GM10248 (cell line): ENCODE measurements around the gene BANP.
"Not testable (repeated sequence)": the region's sequence is repeated elsewhere in the genome, so short reads cannot be mapped to it uniquely, and the experiment has no call there.

Source experiments
- CTCF ChIA-PET: fragments of 300-600 bp; sonication (Branson Sonifier 250); formaldehyde crosslinking; extraction: SDS; loops from one replicate; lab custom pipeline; 2021; ENCODE audit warnings: antibody characterized with exemption; lab: Yijun Ruan, JAX
- POLR2A ChIA-PET: fragments of 350-650 bp; sonication (Branson Sonifier 250); formaldehyde crosslinking; extraction: SDS; loops from one replicate; lab custom pipeline; 2020; ENCODE audit warnings: antibody characterized with exemption; lab: Yijun Ruan, JAX
- DNase-seq: peaks from one replicate; pipeline ENCODE4 v3.0.0; 2012; ENCODE audit errors: extremely low spot score
- CTCF ChIP-seq: IDR thresholded peaks from 2 replicates; pipeline ENCODE4 v1.5.1; 2012; ENCODE audit warnings: mild to moderate bottlenecking, low read depth; ENCODE audit errors: extremely low read depth, missing control alignments, control extremely low read depth

Gene BANP

GRCh38 chr16:88038526-88038908 is 87.3 kb downstream of the BANP start:
- POLR2A ChIA-PET, CTCF ChIA-PET, DNase-seq: not testable (repeated sequence)

DNA sequence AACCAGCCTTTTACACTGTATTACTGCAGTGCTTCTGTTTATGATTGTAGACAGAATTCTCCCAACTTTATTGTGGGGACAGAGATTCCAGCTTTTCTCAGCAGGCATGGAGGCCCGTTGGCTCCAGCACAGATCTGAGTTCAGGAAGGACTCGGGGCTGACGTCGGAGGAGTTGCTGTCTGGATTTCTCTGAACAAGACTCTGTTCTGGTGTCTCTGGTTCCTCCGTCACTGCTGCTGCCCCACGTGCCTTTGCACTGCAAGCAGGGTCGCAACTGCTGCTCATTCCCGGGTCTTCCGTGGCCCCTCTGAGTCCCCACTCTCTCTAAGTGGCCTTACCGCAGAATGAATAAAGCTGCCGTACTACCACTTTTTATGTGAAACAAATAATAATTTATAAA is 88.4 kb downstream of the BANP start:
- POLR2A ChIA-PET = no interaction called here
- TF ChIP-seq CTCF = no peak
- no peak for DNase-seq
- CTCF ChIA-PET = no interaction called here

DNA sequence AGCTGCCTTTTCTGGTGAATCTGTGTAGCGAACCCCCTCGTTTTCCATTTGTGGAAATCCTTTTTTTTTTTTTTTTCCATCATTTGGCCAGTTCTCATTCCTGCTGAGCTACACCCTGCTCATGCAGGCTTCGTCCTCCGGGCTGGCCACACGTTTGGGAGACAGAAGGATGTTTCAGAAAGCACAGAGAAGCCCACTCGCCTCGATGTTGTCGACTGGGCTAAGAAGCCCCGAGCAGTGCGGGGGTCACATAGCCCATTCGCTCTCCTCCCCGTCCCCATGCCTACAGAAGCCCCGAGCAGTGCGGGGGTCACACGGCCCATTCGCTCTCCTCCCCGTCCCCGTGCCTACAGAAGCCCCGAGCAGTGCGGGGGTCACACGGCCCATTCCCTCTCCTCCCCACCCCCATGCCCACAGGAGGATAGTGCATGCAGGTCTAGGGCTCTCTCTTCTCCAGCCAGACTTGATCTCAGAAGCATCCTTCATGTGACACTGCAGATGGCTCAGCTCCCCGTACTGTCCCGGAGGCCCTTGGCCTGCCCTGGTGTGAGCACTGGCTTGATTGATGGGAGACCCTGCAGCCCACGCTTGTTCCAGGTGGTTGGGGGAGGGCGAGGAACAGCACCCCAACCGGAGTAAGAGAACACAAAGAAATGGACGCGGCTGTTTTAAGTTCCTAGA is 89.1 kb downstream of the BANP start:
- POLR2A ChIA-PET, DNase-seq, CTCF ChIA-PET: not testable (repeated sequence)

- POLR2A ChIA-PET, CTCF ChIA-PET: not testable (repeated sequence)
These were observed 89.6 kb downstream of the BANP start for GRCh38 chr16:88040877-88041244.

GRCh38 chr16:88041506-88041905 is 90.3 kb downstream of the BANP start:
- CTCF ChIA-PET, POLR2A ChIA-PET, DNase-seq: not testable (repeated sequence)

More at GRCh38 chr16:88040877-88041244, 89.6 kb downstream of the BANP start:
- not testable (repeated sequence) for DNase-seq

DNA sequence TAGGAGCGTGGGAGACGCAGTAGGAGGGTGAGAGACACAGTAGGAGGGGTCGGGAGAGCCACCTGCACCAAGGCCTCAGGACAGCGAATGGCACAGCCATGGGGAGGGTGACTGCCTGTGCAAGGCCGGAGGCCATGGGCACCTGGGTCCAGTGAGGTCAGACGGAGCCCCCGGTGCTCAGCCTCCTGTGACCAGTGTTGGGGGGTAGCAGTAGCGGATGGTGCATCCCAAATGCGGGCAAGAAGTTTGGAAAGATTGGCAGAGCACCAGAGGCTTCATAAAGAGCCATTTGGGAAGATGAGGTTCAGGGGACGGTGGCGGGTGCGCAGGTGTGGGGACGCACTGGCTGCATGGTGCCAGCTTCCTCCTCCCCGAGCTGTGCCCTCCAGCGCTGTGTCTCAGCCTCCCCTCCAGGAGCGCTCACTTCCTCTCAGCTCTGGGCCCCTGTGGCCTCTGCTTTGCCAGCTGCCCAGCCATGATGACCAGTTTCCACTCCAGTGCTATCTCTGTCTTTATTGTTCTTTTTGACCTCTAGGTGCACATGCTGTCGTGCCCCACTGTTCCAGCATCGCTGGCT is 90.8 kb downstream of the BANP start:
- DNase-seq, CTCF ChIA-PET, POLR2A ChIA-PET: not testable (repeated sequence)

DNA sequence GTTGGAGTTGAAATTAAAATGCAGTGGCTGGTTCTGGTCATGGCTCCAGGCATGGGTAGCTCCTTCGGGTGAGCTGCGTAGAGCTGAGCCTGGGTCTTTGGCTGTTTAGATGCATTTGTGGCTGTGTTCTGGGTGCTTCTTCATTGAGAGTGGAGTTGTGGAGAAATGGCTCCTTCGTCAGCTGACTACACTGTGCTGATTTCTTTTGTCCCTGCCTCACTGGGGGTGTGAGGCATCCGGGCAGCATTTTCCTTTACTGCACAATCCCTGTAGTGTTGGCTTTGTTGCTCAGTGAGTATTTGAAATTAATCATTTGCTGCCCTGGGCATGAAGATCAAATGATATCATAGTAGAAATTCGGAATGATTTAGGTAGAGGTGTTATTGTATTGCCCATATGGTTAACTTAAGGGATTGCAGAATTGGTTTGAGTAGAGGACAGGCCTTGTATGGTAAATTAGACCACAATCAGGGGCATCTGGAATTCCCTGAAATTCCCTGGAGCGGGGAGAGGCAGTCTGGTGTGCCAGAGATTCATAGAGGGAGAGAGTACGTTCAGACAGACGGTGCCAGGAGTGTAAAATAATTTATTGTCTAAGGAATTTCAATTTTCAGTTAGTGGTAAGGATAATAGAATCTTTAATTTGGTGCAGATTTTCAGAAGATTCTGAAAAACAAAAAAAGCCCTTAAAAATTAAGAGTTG is 92.1 kb downstream of the BANP start:
- DNase-seq, POLR2A ChIA-PET: not testable (repeated sequence)
- CTCF ChIA-PET = interaction anchor here (1.5 kb wide), 1 partner anchor 10 kb away, joined by 4 read pairs; no protein-coding TSS in a partner anchor

GRCh38 chr16:88044121-88044581 is 92.9 kb downstream of the BANP start:
- CTCF ChIA-PET = interaction anchor here (1.5 kb wide), 1 partner anchor 10 kb away, joined by 4 read pairs; no protein-coding TSS in a partner anchor
- POLR2A ChIA-PET = not testable (repeated sequence)
- DNase-seq = peak; percentile 63

DNA sequence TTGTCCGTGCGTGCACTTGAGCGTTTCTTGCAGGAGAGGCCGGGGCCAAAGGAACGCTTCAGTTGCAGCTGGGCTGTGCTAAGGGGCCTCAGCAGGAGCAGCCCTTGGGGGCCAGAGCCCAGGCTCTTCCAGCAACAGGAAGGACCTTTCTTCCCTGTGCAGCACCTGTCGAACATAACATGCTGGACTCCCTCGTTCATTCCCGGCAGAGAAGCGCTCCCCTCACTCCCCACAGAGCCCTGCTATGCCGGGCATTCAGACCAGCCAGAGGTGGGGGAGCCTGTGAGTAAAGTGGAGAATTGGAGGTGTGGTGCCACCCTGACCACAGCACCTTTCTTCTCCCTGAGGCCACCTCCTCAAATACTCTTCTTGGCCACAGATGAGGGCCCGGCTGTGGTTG is 94.1 kb downstream of the BANP start:
- CTCF ChIA-PET, POLR2A ChIA-PET, DNase-seq: not testable (repeated sequence)

- no peak for TF ChIP-seq CTCF
- ChIA-PET POLR2A (no interaction called here), CTCF (no interaction called here)
- DNase-seq = peak; percentile 86
These were observed 94.6 kb downstream of the BANP start for GRCh38 chr16:88045820-88046303.

DNA sequence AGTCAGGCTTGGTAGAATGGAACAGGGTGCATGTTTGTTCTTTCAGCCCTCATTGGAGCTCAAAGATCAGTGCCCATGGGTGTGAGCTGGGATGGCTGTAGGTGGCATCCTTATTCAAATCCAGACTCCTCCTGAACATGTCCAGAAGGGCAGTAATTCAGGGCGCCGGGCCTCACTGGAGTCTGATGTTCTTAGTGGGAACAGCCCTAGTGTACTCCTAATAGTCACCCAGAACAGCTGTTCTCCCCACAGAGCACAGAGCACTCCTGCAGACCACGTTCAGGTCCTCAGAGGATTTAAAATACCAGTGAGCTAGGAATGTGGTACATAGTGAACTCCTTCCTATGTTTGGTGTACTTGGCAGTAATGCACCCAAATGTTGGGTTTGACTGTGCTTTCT is 96.2 kb downstream of the BANP start:
- DNase-seq = no peak
- ChIA-PET POLR2A (no interaction called here), CTCF (no interaction called here)
- no peak for TF ChIP-seq CTCF
